ENCODE measurements around the gene NOX5. TPM values are rescaled to one million over a fixed set of nuclear protein-coding genes. Genes with fewer than 3 reads are reported as not detected.

The NOX5 gene
- total and polyA plus RNA-seq, 10 of the 15 experiments (the other 5 are each of a cell fraction or from before 2014, with no cell fraction given) = not detected

DNA sequence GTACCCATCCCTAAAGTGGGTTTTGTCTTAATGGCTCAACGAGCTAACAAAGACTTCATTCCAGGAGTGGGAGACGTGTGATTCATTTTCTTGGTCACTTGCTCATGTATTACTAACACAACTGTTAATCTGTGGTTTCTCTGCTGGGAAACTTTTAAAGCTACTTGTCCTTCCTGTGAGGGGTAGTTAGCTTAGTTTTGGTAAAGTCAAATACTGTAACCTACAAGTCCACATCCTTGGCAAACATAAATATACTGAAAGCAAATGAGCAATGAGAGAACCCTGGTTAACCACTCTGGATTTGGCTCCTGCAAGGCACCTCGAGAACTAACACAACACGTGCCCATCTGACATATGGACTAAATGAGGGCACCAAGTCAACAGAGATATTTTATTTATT lies 19.9 kb downstream of the NOX5 start:
- RAD21 ChIA-PET (ENCODE audit: unreplicated experiment) = interaction anchor here (0.8 kb wide), 1 partner anchor 192 kb away, joined by 3 read pairs; no protein-coding TSS in a partner anchor
- DNase-seq (ENCODE audit: low read depth, low spot score) = no peak
- no peak overlapping the region for H3K9ac ChIP-seq (ENCODE audit: control insufficient read depth, insufficient read depth, low read length)
- no peak overlapping the region for H3K4me3 ChIP-seq
- POLR2A ChIA-PET = no interaction called here
- peaks cover under 1 to 5% of the 10 kb centered on the region in 2 experiments; a peak in 2 of 4 replicates for H3K27me3 ChIP-seq (replicated peaks in 1 of 2; ENCODE audit: control insufficient read depth in 2 of 2, insufficient read depth in 2 of 2, low read length in 1 of 2)
- no peak for TF ChIP-seq NFIC (IDR thresholded peaks at IDR 0.05; ENCODE audit: low read depth, low read length)
- no peak overlapping the region for H3K4me2 ChIP-seq (ENCODE audit: control insufficient read depth, insufficient read depth)
- SMC1A ChIA-PET (ENCODE audit: uncharacterized antibody, unreplicated experiment) = interaction anchor here (1.1 kb wide), 1 partner anchor 190 kb away, joined by 3 read pairs; no protein-coding TSS in a partner anchor
- no peak overlapping the region for H3K27ac ChIP-seq (ENCODE audit: control insufficient read depth, insufficient read depth)
- no peak for ATAC-seq
- no peaks in the 10 kb centered on the region for H3K9me3 ChIP-seq (replicated peaks; ENCODE audit: control insufficient read depth, insufficient read depth, low read length)
- no peaks in the 10 kb centered on the region for H3K79me2 ChIP-seq (ENCODE audit: control insufficient read depth, insufficient read depth, low read length)
- H3K4me1 ChIP-seq (ENCODE audit: control insufficient read depth, insufficient read depth, low read length) = no peaks in the 10 kb centered on the region
- H4K20me1 ChIP-seq (ENCODE audit: control insufficient read depth, insufficient read depth) = no peaks in the 10 kb centered on the region
- in situ Hi-C loops (cut with MboI) (no loop called here), intact Hi-C loops (cut with micrococcal nuclease; ENCODE audit: unreplicated experiment) (no loop called here)
- WGBS (ENCODE audit: insufficient coverage, insufficient replicate concordance, low lambda C conversion rate, missing lambda C conversion rate) = 4% methylated on average over 4 of the region's 4 CpGs
- CTCF ChIA-PET = interaction anchor here (0.7 to 4.6 kb wide), 10 partner anchors 9 to 1123 kb away, joined by 3 to 25 read pairs (median 3); no protein-coding TSS in a partner anchor
- BruUV-seq (replicated peaks) = no TSS peak
- no peaks in the 10 kb centered on the region for H3K36me3 ChIP-seq (ENCODE audit: control insufficient read depth in 2 of 2, insufficient read depth in 2 of 2, low read length in 1 of 2)
- no peak for FAIRE-seq
- no peak overlapping the region for H2AFZ ChIP-seq (ENCODE audit: control insufficient read depth, low read depth, low read length)

- DNase-seq (ENCODE audit: low read depth, low spot score) (no peak), FAIRE-seq (no peak), ATAC-seq (peak; percentile 94)
- Histone ChIP-seq H3K4me2 (ENCODE audit: control insufficient read depth, insufficient read depth) (no peak overlapping the region), H3K9ac (ENCODE audit: control insufficient read depth, insufficient read depth, low read length) (no peak overlapping the region), H3K36me3 (ENCODE audit: control insufficient read depth in 2 of 2, insufficient read depth in 2 of 2, low read length in 1 of 2) (no peaks in the 10 kb centered on the region), H3K27me3 (replicated peaks in 1 of 2; ENCODE audit: control insufficient read depth in 2 of 2, insufficient read depth in 2 of 2, low read length in 1 of 2) (peaks cover 2 to 5% of the 10 kb centered on the region in 2 experiments; a peak in 2 of 4 replicates), H4K20me1 (ENCODE audit: control insufficient read depth, insufficient read depth) (no peaks in the 10 kb centered on the region), H3K9me3 (replicated peaks; ENCODE audit: control insufficient read depth, insufficient read depth, low read length) (no peaks in the 10 kb centered on the region), H3K79me2 (ENCODE audit: control insufficient read depth, insufficient read depth, low read length) (no peaks in the 10 kb centered on the region), H2AFZ (ENCODE audit: control insufficient read depth, low read depth, low read length) (no peak overlapping the region), H3K4me1 (ENCODE audit: control insufficient read depth, insufficient read depth, low read length) (no peaks in the 10 kb centered on the region), H3K27ac (ENCODE audit: control insufficient read depth, insufficient read depth) (no peak overlapping the region), H3K4me3 (no peak overlapping the region)
- 14% methylated on average over 16 of the region's 16 CpGs for WGBS (ENCODE audit: insufficient coverage, insufficient replicate concordance, low lambda C conversion rate, missing lambda C conversion rate)
- ChIA-PET RAD21 (ENCODE audit: unreplicated experiment) (interaction anchor here (0.6 kb wide), 1 partner anchor 360 kb away, joined by 3 read pairs; no protein-coding TSS in a partner anchor), SMC1A (ENCODE audit: uncharacterized antibody, unreplicated experiment) (interaction anchor here (0.6 to 1.1 kb wide), 2 partner anchors 17 to 370 kb away, joined by 3 read pairs; no protein-coding TSS in a partner anchor), CTCF (interaction anchor here (0.6 to 4.6 kb wide), 14 partner anchors 12 to 374 kb away, joined by 3 to 25 read pairs (median 3); no protein-coding TSS in a partner anchor), POLR2A (no interaction called here)
- no peak for TF ChIP-seq E2F4 (IDR thresholded peaks at IDR 0.05; ENCODE audit: low read depth, low read length)
- TF ChIP-seq CTCF (IDR thresholded peaks at IDR 0.05 in 2 of 3, conservative IDR thresholded peaks at IDR 0.05 in 1 of 3; ENCODE audit: control insufficient read depth in 2 of 3, extremely low read depth in 1 of 3, insufficient read depth in 1 of 3, low read depth in 3 of 3, low read length in 3 of 3) = peak; percentile 29 to 76 (median 59); a peak in 5 of 6 replicates
- peak; percentile 28 for TF ChIP-seq SMC3 (IDR thresholded peaks at IDR 0.05; ENCODE audit: borderline replicate concordance, low read length)
- BruUV-seq (replicated peaks) = no TSS peak
- in situ Hi-C loops (cut with MboI) (no loop called here), intact Hi-C loops (cut with micrococcal nuclease; ENCODE audit: unreplicated experiment) (loop anchor here (5.0 kb wide), 1 partner anchor 357 kb away; no protein-coding TSS in a partner anchor)
These were observed 20.9 kb downstream of the NOX5 start for GRCh38 chr15:69035205-69035917.
